HG03469 (cell line): ENCODE data around the gene THOC5.

Experiments
- ATAC-seq: cut with Tn5 transposase; IDR thresholded peaks from one replicate; pipeline ENCODE4 v1.9.1; 2021; ENCODE audit warnings: mild to moderate bottlenecking, moderate library complexity, moderate number of reproducible peaks; ENCODE audit not compliant: unreplicated experiment

THOC5 gene

GRCh38 chr22:29478326-29479276 is 75.0 kb downstream of the THOC5 start:
- no peak for ATAC-seq

- ATAC-seq, result no peak
These were observed 75.7 kb downstream of the THOC5 start for GRCh38 chr22:29477723-29478318.

GRCh38 chr22:29476116-29476515 is 77.4 kb downstream of the THOC5 start:
- ATAC-seq, result no peak

GRCh38 chr22:29475550-29475949 is 78.0 kb downstream of the THOC5 start:
- ATAC-seq, result no peak

GRCh38 chr22:29473001-29473400 is 80.6 kb downstream of the THOC5 start:
- no peak for ATAC-seq

- no peak for ATAC-seq
These were observed 83.2 kb downstream of the THOC5 start for GRCh38 chr22:29470159-29470855.

- ATAC-seq, result no peak
These were observed 83.8 kb downstream of the THOC5 start for GRCh38 chr22:29469755-29470154.

- ATAC-seq, result no peak
These were observed 89.0 kb downstream of the THOC5 start for GRCh38 chr22:29464581-29464980.

GRCh38 chr22:29463629-29464028 is 89.9 kb downstream of the THOC5 start:
- no peak for ATAC-seq

GRCh38 chr22:29461263-29461662 is 92.3 kb downstream of the THOC5 start:
- no peak for ATAC-seq

GRCh38 chr22:29459773-29460172 is 93.8 kb downstream of the THOC5 start:
- ATAC-seq, result no peak

- ATAC-seq, result no peak
These were observed 95.0 kb downstream of the THOC5 start for GRCh38 chr22:29458551-29458950.

GRCh38 chr22:29457730-29458129 is 95.8 kb downstream of the THOC5 start:
- no peak for ATAC-seq

- no peak for ATAC-seq
These were observed 97.3 kb downstream of the THOC5 start for GRCh38 chr22:29456211-29456671.
